GM23248 (cell line): Measurements from ENCODE around the gene RBPMS2. TPM values are rescaled to one million over a fixed set of nuclear protein-coding genes. Genes with fewer than 3 reads are reported as not detected.

Experiments used
- DNase-seq: peaks from one replicate; pipeline ENCODE4 v3.0.0-alpha.2; 2015
- H2AFZ ChIP-seq: fragments of 200-600 bp; sonication (generic); 2 replicates; pipeline ENCODE4 v1.6.1; 2016; ENCODE audit warnings: antibody characterized with exemption
- H3F3A ChIP-seq: fragments of 200-600 bp; sonication (generic); 2 replicates; pipeline ENCODE4 v1.6.1; 2016; ENCODE audit warnings: mild to moderate bottlenecking, antibody characterized with exemption, mixed run types; ENCODE audit not compliant: insufficient read depth
- H3K27ac ChIP-seq: fragments of 200-600 bp; sonication (generic); 2 replicates; pipeline ENCODE4 v1.5.1; 2016; ENCODE audit warnings: mild to moderate bottlenecking
- H3K27me3 ChIP-seq: fragments of 200-600 bp; sonication (generic); replicated peaks from 2 replicates; pipeline ENCODE4 v1.6.1; 2016; ENCODE audit warnings: mild to moderate bottlenecking; ENCODE audit not compliant: insufficient read depth
- H3K36me3 ChIP-seq: fragments of 200-600 bp; sonication (generic); 2 replicates; pipeline ENCODE4 v1.6.1; 2016; ENCODE audit warnings: low read depth, mild to moderate bottlenecking
- H3K4me1 ChIP-seq: fragments of 200-600 bp; sonication (generic); 2 replicates; pipeline ENCODE4 v1.6.1; 2016; ENCODE audit warnings: mild to moderate bottlenecking; ENCODE audit not compliant: insufficient read depth
- H3K4me2 ChIP-seq: fragments of 200-600 bp; sonication (generic); one replicate; pipeline ENCODE4 v1.6.1; 2016; ENCODE audit warnings: mild to moderate bottlenecking; ENCODE audit not compliant: unreplicated experiment
- H3K4me3 ChIP-seq: fragments of 200-600 bp; sonication (generic); 2 replicates; pipeline ENCODE4 v1.5.1; 2016; ENCODE audit warnings: mild to moderate bottlenecking
- H3K79me2 ChIP-seq: fragments of 200-600 bp; sonication (generic); 2 replicates; pipeline ENCODE4 v1.6.1; 2016; ENCODE audit warnings: mild to moderate bottlenecking; ENCODE audit not compliant: insufficient read depth
- H3K9ac ChIP-seq: fragments of 200-600 bp; sonication (generic); 2 replicates; pipeline ENCODE4 v1.6.1; 2016; ENCODE audit warnings: mild to moderate bottlenecking
- H3K9me2 ChIP-seq: fragments of 200-600 bp; sonication (generic); 2 replicates; pipeline ENCODE4 v1.6.1; 2016; ENCODE audit warnings: mixed run types, mild to moderate bottlenecking, moderate library complexity; ENCODE audit not compliant: insufficient read depth
- H3K9me3 ChIP-seq: fragments of 200-600 bp; sonication (generic); one replicate; pipeline ENCODE4 v1.6.1; 2017; ENCODE audit warnings: low read depth
- H4K20me1 ChIP-seq: fragments of 200-600 bp; sonication (generic); 2 replicates; pipeline ENCODE4 v1.6.0; 2016; ENCODE audit not compliant: insufficient read depth
- EZH2 ChIP-seq: fragments of 200-600 bp; sonication (generic); IDR thresholded peaks from 2 replicates; pipeline ENCODE4 v1.6.1; 2018; ENCODE audit warnings: antibody characterized with exemption, mild to moderate bottlenecking; ENCODE audit not compliant: insufficient read depth, poor library complexity, severe bottlenecking
- EZH2phosphoT487 ChIP-seq: fragments of 200-600 bp; sonication (generic); IDR thresholded peaks from 2 replicates; pipeline ENCODE4 v1.6.1; 2018; ENCODE audit warnings: antibody characterized with exemption, moderate library complexity, mild to moderate bottlenecking, low read depth; ENCODE audit not compliant: insufficient read depth
- WGBS, 2 experiments: methylation state at CpG; one replicate each; pipeline ENCODE4 v1.1.6; 2015 to 2017; ENCODE audit warnings: low lambda C conversion rate in 2 of 2, low coverage in 1 of 2; ENCODE audit errors: missing lambda C conversion rate in 2 of 2; 5-methylcytosine and 5-hydroxymethylcytosine counted together
- in situ Hi-C: fragments of 300-500 bp; cut with MboI; formaldehyde crosslinking; loops from 2 replicates; pipeline ENCODE4 v1.15.0; 2020
- polyA plus RNA-seq: library from polyadenylated mRNA; unstranded; fragments of >200 nt; fragmentation: Nextera tagmentation; extraction: Ambion mirVana; gene quantifications from 2 replicates; pipeline ENCODE4 v1.2.1, GENCODE V29; 2016
- total RNA-seq: library from RNA; depleted of rRNA; stranded (reverse); fragments of >200 nt; shearing (Covaris generic); gene quantifications from 2 replicates; pipeline ENCODE4 v1.2.3, GENCODE V29; 2014

RBPMS2 gene
- total and polyA plus RNA-seq, 2 experiments from 2014 or later, result 0.71 TPM; not detected in 1

GRCh38 chr15:64712353-64712752 lies 63.0 kb downstream of the RBPMS2 start:
- in situ Hi-C loops, result no loop called here
- H3K4me1 ChIP-seq, result no peaks in the 10 kb centered on the region
- 39 to 47% methylated on average over 2 of the region's 2 CpGs for WGBS, 2 experiments
- no peak overlapping the region for H3K27ac ChIP-seq
- H3K79me2 ChIP-seq, result no peaks in the 10 kb centered on the region
- H3K4me2 ChIP-seq, result no peak overlapping the region
- H3K27me3 ChIP-seq, result no peaks in the 10 kb centered on the region
- H3K9me3 ChIP-seq, result no peaks in the 10 kb centered on the region
- H3F3A ChIP-seq, result no peaks in the 10 kb centered on the region
- H3K9me2 ChIP-seq, result no peaks in the 10 kb centered on the region
- no peak overlapping the region for H2AFZ ChIP-seq
- H3K4me3 ChIP-seq, result no peak overlapping the region
- no peak overlapping the region for H3K9ac ChIP-seq
- H3K36me3 ChIP-seq, result no peaks in the 10 kb centered on the region
- DNase-seq, result no peak
- TF ChIP-seq EZH2phosphoT487 (no peak), EZH2 (no peak)
- no peaks in the 10 kb centered on the region for H4K20me1 ChIP-seq

- Histone ChIP-seq H4K20me1 (no peaks in the 10 kb centered on the region), H3K36me3 (no peaks in the 10 kb centered on the region), H3K27ac (no peak overlapping the region), H3K4me1 (no peaks in the 10 kb centered on the region), H3K9me3 (no peaks in the 10 kb centered on the region), H3K79me2 (no peaks in the 10 kb centered on the region), H3K4me2 (no peak overlapping the region), H3K9ac (no peak overlapping the region), H3K4me3 (no peak overlapping the region), H3F3A (no peaks in the 10 kb centered on the region), H2AFZ (no peak overlapping the region), H3K9me2 (no peaks in the 10 kb centered on the region), H3K27me3 (no peaks in the 10 kb centered on the region)
- in situ Hi-C loops, result no loop called here
- WGBS, 2 experiments, result 91 to 93% methylated on average over 7 of the region's 7 CpGs
- no peak for DNase-seq
- TF ChIP-seq EZH2phosphoT487, result no peak
- TF ChIP-seq EZH2, result no peak
These were observed 64.5 kb downstream of the RBPMS2 start for GRCh38 chr15:64710676-64711428.

GRCh38 chr15:64706011-64706911 lies 69.1 kb downstream of the RBPMS2 start:
- no peak overlapping the region for H3K9ac ChIP-seq
- in situ Hi-C loops, result no loop called here
- H3K79me2 ChIP-seq, result peaks cover 16% of the 10 kb centered on the region
- H3F3A ChIP-seq, result no peaks in the 10 kb centered on the region
- no peak overlapping the region for H3K4me3 ChIP-seq
- H4K20me1 ChIP-seq, result no peaks in the 10 kb centered on the region
- H3K4me1 ChIP-seq, result peaks cover 9% of the 10 kb centered on the region
- H3K9me3 ChIP-seq, result no peaks in the 10 kb centered on the region
- no peak overlapping the region for H3K4me2 ChIP-seq
- 80 to 81% methylated on average over 10 of the region's 10 CpGs for WGBS, 2 experiments
- no peaks in the 10 kb centered on the region for H3K36me3 ChIP-seq
- no peak overlapping the region for H3K27ac ChIP-seq
- DNase-seq, result no peak
- H3K9me2 ChIP-seq, result no peaks in the 10 kb centered on the region
- no peaks in the 10 kb centered on the region for H3K27me3 ChIP-seq
- TF ChIP-seq EZH2 (no peak), EZH2phosphoT487 (no peak)
- no peak overlapping the region for H2AFZ ChIP-seq

GRCh38 chr15:64705006-64705405 lies 70.4 kb downstream of the RBPMS2 start:
- H3K4me3 ChIP-seq, result no peak overlapping the region
- no peaks in the 10 kb centered on the region for H3K9me3 ChIP-seq
- H3K4me1 ChIP-seq, result peaks cover 22% of the 10 kb centered on the region
- no peak overlapping the region for H2AFZ ChIP-seq
- no peak for DNase-seq
- H3K9ac ChIP-seq, result no peak overlapping the region
- H4K20me1 ChIP-seq, result no peaks in the 10 kb centered on the region
- H3K4me2 ChIP-seq, result no peak overlapping the region
- WGBS, 2 experiments, result 77 to 83% methylated on average over 3 of the region's 3 CpGs
- in situ Hi-C loops, result no loop called here
- H3K27me3 ChIP-seq, result no peaks in the 10 kb centered on the region
- no peak overlapping the region for H3K27ac ChIP-seq
- no peaks in the 10 kb centered on the region for H3K9me2 ChIP-seq
- no peak for TF ChIP-seq EZH2phosphoT487
- no peak for TF ChIP-seq EZH2
- H3F3A ChIP-seq, result no peaks in the 10 kb centered on the region
- no peaks in the 10 kb centered on the region for H3K36me3 ChIP-seq
- peaks cover 29% of the 10 kb centered on the region for H3K79me2 ChIP-seq
